H1 (cell line): ENCODE data around the gene RREB1. TPM values are rescaled to one million over a fixed set of nuclear protein-coding genes. Genes with fewer than 3 reads are reported as not detected.

Experiments used
- CBX5 ChIP-seq: fragments of 300-800, 300-1000 bp; sonication (generic); IDR thresholded peaks from 2 replicates; pipeline ENCODE4 v1.7.1; 2016; ENCODE audit warnings: antibody characterized with exemption, low read length, low read depth
- EZH2 ChIP-seq: fragments of 200-600 bp; sonication (generic); IDR thresholded peaks from 2 replicates; pipeline ENCODE4 v1.7.1; 2012; ENCODE audit warnings: low read depth, mild to moderate bottlenecking, moderate library complexity, low read length, inconsistent platforms; ENCODE audit not compliant: severe bottlenecking
- GTF2F1 ChIP-seq: IDR thresholded peaks from 2 replicates; pipeline ENCODE4 v1.6.1; 2012; ENCODE audit warnings: low read depth, low read length, improper control_type of control experiment, borderline replicate concordance
- HDAC6 ChIP-seq: IDR thresholded peaks from one replicate; pipeline ENCODE4 v1.7.1; 2012; ENCODE audit warnings: low read depth, mild to moderate bottlenecking, inconsistent platforms, low read length, moderate library complexity
- NANOG ChIP-seq: IDR thresholded peaks from 2 replicates; pipeline ENCODE4 v1.6.1; 2011; ENCODE audit warnings: low read length, low read depth, mild to moderate bottlenecking, inconsistent platforms; ENCODE audit not compliant: insufficient read depth, poor library complexity, severe bottlenecking
- RAD21 ChIP-seq, 2 experiments: IDR thresholded peaks in 1 of 2; conservative IDR thresholded peaks in 1 of 2; 2 replicates each; pipeline ENCODE4 v1.6.1; 2011; ENCODE audit warnings: low read depth in 2 of 2, low read length in 2 of 2, improper control_type of control experiment in 1 of 2, inconsistent platforms in 1 of 2, mild to moderate bottlenecking in 1 of 2, moderate library complexity in 1 of 2
- RNF2 ChIP-seq: fragments of 200-900, 300-1000 bp; sonication (generic); IDR thresholded peaks from 2 replicates; pipeline ENCODE4 v1.7.1; 2016; ENCODE audit warnings: borderline replicate concordance, low read depth, mild to moderate bottlenecking, antibody characterized with exemption, low read length; ENCODE audit not compliant: poor library complexity, severe bottlenecking; ENCODE audit errors: missing control alignments
- TAF1 ChIP-seq: IDR thresholded peaks from 2 replicates; pipeline ENCODE4 v1.6.1; 2011; ENCODE audit warnings: mild to moderate bottlenecking, low read depth, low read length
- polyA plus RNA-seq, 7 experiments: library from polyadenylated mRNA; depleted of rRNA in 3 of 7; stranded (reverse) in 5 of 7; unstranded in 2 of 7; fragments of >200 nt in 5 of 7; fragments of 200-250 nt in 2 of 7; gene quantifications; 1 replicate in 5 of 7; 2 replicates in 1 of 7; 4 replicates in 1 of 7; pipeline versions ENCODE4 v1.2.1 to v1.2.3, GENCODE V29; 2011 to 2013; ENCODE audit warnings: missing spikeins in 2 of 7, mixed read lengths in 2 of 7
- total RNA-seq: library from RNA; stranded (reverse); fragmentation: NEBNext Ultra II Directional; extraction: Animal tissue kit (Norgen Biotek cat#: 25700); gene quantifications from 2 replicates; pipeline ENCODE4 v1.2.1, GENCODE V29; 2021

Gene RREB1
- total and polyA plus RNA-seq, 2 of the 8 experiments (the other 6 are each of a cell fraction or from before 2014, with no cell fraction given), result 3.9 to 34.7 TPM

GRCh38 chr6:7108196-7108963 lies 619 bp downstream of the RREB1 start (continued):
- TF ChIP-seq GTF2F1, result no peak
- TF ChIP-seq CBX5, result no peak
- TF ChIP-seq EZH2, result no peak
- no peak for TF ChIP-seq HDAC6
- TF ChIP-seq RNF2, result no peak
- peak in 1 of 2 experiments; percentile 0; a peak in 2 of 4 replicates for TF ChIP-seq RAD21 (IDR thresholded peaks at IDR 0.05 in 1 of 2, conservative IDR thresholded peaks at IDR 0.05 in 1 of 2; ENCODE audit: low read depth in 2 of 2, low read length in 2 of 2)
- TF ChIP-seq NANOG, result no peak
- TF ChIP-seq TAF1, result peak; percentile 18; the same call in 1 of the 2 replicates
